ENCODE measurements around the gene C1orf50.
A peak's percentile ranks its signal among the peaks of the same experiment; 100 is the strongest.
"Not testable (repeated sequence)": the region's sequence is repeated elsewhere in the genome, so short reads cannot be mapped to it uniquely, and the experiment has no call there.

The C1orf50 gene

GRCh38 chr1:42766741-42767509, at the start of gene C1orf50, which contains the start of gene P3H1:
C1orf50 (plus strand) TSS chr1:42767249; CDS start chr1:42767312, 63 bp downstream.
P3H1 (minus strand) TSS chr1:42767028; CDS start chr1:42766971, 57 bp downstream.
- DNase-seq (ENCODE audit: low spot score) = peak; percentile 98
- TF ChIP-seq CTCF (IDR thresholded peaks at IDR 0.05; ENCODE audit: extremely low read depth, insufficient read depth, missing control alignments) = no peak
- in situ Hi-C loops (cut with MboI; ENCODE audit: low pct_unique_long_range_greater_than_20kb, low sequenced_read_pairs, unreplicated experiment) = loop anchor here (25.0 kb wide), 1 partner anchor 295 kb away; no protein-coding TSS in a partner anchor

- in situ Hi-C loops (cut with MboI; ENCODE audit: low pct_unique_long_range_greater_than_20kb, low sequenced_read_pairs, unreplicated experiment) = no loop called here
Observed at GRCh38 chr1:42720868-42721267, 46.2 kb upstream of the C1orf50 start.

DNA sequence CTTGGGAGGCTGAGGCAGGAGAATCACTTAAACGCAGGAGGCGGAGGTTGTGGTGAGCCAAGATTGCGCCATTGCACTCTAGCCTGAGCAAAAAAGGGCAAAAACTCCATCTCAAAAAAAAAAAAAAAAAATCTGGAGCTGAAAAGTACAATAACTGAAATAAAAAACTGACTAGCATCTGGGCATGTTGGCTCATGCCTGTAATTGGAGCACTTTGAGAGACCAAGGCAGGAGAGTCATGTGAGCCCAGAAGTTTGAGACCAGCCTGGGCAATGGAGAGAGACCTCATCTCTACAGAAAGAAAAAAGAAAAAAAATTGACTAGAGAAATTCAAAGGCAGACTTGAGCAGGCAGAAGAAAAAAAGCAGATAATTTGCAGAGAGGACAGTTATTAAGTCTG, 45.1 kb upstream of the C1orf50 start:
- no peak for DNase-seq (ENCODE audit: low spot score)
- TF ChIP-seq CTCF (IDR thresholded peaks at IDR 0.05; ENCODE audit: extremely low read depth, insufficient read depth, missing control alignments) = no peak
- in situ Hi-C loops (cut with MboI; ENCODE audit: low pct_unique_long_range_greater_than_20kb, low sequenced_read_pairs, unreplicated experiment) = no loop called here

More at GRCh38 chr1:42720868-42721267, 46.2 kb upstream of the C1orf50 start:
- no peak for DNase-seq (ENCODE audit: low spot score)
- TF ChIP-seq CTCF (IDR thresholded peaks at IDR 0.05; ENCODE audit: extremely low read depth, insufficient read depth, missing control alignments) = no peak

GRCh38 chr1:42722403-42722802, 44.6 kb upstream of the C1orf50 start:
- in situ Hi-C loops (cut with MboI; ENCODE audit: low pct_unique_long_range_greater_than_20kb, low sequenced_read_pairs, unreplicated experiment); DNase-seq (ENCODE audit: low spot score): not testable (repeated sequence)

DNA sequence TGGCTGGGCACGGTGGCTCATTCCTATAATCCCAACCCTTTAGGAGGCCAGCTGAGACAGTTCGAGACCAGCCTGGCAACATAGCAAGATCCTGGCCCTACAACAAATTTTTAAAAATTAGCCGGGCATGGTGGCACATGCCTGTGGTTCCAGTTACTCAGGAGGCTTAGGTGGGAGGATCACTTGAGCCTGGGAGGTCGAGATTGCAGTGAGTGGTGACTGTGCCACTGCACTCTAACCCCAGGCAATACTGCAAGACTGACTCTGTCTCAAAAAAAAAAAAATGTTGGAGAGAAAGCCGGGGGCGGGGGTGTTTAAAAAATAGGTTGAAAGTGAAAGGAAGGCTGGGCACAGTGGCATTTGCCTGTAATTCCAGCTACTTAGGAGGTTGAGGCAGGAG, 43.5 kb upstream of the C1orf50 start:
- in situ Hi-C loops (cut with MboI; ENCODE audit: low pct_unique_long_range_greater_than_20kb, low sequenced_read_pairs, unreplicated experiment) = no loop called here
- no peak for TF ChIP-seq CTCF (IDR thresholded peaks at IDR 0.05; ENCODE audit: extremely low read depth, insufficient read depth, missing control alignments)
- no peak for DNase-seq (ENCODE audit: low spot score)

DNA sequence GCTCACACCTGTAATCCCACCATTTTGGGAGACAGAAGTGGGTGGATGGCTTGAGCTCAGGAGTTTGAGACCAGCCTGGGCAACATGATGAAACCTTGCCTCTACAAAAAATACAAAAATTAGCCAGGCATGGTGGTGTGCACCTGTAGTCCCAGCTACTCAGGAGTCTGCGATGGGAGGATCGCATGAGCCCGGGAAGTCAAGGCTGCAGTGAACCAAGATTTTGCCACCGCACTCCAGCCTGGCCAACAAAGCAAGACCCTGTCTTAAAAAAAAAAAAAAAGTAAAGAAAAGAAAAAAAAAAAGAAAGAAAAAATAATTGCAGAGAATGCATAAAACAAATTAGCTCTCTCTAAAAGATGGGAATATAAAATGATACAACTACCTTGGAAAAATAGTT, 41.2 kb upstream of the C1orf50 start:
- in situ Hi-C loops (cut with MboI; ENCODE audit: low pct_unique_long_range_greater_than_20kb, low sequenced_read_pairs, unreplicated experiment) = loop anchor here (25.0 kb wide), 1 partner anchor 389 kb away; the partner anchor contains the start of gene FOXJ3
- DNase-seq (ENCODE audit: low spot score) = not testable (repeated sequence)

DNA sequence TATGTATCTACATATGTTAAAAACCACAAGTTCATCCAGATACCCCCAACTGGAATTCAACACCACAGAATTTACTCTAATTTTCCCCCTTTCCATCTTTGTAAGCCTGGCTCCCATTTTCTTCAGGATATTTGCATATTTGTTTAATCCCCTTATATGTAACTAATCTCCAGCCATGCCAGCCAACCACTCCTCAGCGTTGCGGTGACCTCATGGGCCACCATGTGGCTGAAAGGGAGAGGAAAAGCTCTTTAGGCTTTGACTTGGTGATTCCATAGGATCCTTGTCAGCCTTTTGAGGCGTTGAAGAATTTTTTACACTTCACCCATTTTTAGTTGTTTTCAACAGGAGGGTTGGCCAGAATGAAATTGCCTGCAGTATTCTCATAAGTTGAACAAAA, 37.0 kb upstream of the C1orf50 start:
- in situ Hi-C loops (cut with MboI; ENCODE audit: low pct_unique_long_range_greater_than_20kb, low sequenced_read_pairs, unreplicated experiment) = loop anchor here (25.0 kb wide), 1 partner anchor 393 kb away; the partner anchor contains the start of gene FOXJ3
- DNase-seq (ENCODE audit: low spot score) = no peak
- no peak for TF ChIP-seq CTCF (IDR thresholded peaks at IDR 0.05; ENCODE audit: extremely low read depth, insufficient read depth, missing control alignments)

All from GM13977 (cell line).